DMS153 treated with DMSO at 0.1 percent for 48 hours (cell line): Measurements from ENCODE around the gene SLC43A3.
A peak's percentile ranks its signal among the peaks of the same experiment; 100 is the strongest.
"Not testable (repeated sequence)": the region's sequence is repeated elsewhere in the genome, so short reads cannot be mapped to it uniquely, and the experiment has no call there.

Experiments
- DNase-seq: peaks from one replicate; lab custom pipeline; 2025; ENCODE audit not compliant: unreplicated experiment; lab: John Stamatoyannopoulos, UW

The SLC43A3 gene

DNA sequence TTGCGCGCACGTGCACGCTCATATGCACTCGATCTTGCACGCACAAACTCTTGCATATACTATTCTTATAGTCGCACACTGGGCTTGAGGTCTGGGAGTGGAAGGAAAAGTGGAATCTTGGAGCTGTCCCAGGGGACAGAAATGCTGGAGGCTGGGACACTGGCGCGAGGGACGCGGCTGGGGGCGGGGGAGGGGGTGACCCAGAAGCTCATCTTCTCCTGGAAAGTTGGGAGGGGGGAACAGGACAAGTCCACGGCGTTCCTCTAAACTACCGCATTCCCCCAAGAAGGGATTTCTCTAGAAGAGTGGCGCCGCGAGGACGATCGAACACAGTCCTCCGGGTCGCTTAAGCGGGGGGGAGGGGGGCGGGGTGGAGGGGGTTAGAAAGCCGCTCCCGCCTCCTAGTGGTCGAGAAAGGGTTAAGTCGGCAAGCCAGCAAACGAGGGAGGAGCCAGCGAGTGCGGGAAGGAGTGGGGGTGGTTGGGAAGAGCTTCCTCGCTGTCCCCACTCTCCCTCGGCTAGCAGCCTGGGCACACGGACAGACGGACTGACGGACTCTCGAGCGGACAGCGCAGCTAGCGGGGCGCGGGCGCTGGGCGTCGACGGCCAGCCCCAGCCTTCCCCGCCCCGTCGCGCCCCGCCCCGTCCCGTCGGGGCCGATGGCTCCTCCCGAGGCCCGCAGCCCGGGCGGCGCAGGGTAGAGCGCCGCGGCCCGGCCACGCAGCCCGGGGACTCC, 33.3 kb upstream of the SLC43A3 start, which contains the start of gene RTN4RL2:
RTN4RL2 (plus strand) TSS at position 507 of the 736 bp plus-strand sequence. CDS start 338 bp downstream, outside the sequence.
- no peak for DNase-seq

DNA sequence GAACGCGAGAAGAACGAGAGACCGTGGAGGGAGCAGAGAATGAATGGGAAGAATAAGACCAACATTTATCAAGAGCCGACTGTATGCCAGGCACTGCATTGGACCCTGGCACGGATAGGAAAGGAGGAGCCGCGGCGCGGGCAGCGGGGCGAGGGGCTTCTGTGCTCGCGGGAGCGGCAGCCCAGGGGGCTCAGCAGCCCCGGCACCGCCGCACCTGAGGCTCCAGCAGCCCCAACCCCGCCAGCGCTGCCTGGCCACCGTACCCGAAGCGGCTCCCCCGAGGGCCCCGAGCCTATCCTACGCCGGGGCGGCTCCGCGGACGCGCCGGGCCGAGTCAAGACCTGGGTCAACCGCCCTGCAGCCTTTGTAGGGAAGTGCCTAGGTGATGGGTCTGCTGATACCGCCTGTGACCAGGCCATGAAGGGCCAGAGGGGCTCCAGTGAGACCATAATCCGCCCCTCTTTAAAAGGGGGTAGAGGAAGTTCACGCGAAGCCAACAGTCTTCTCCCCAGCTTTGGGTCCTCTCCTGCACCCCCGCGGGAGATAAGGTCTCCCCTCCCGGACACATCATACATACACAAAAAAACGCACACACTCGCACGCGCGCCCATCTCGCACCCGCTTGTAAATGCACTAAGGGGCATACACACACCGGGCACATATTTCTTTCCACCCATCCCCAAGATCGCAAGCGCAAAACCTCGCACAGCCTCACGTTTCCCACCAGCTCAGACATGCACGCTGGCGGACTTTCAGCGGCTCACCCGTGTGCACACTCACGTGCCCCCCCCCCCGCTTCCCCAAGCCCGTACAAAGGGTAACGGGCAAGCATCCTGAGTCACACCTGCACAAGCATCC, 32.5 kb upstream of the SLC43A3 start:
- DNase-seq: no peak

- DNase-seq: no peak
These were observed 31.7 kb upstream of the SLC43A3 start for GRCh38 chr11:57458410-57459163.

GRCh38 chr11:57458060-57458409, 31.1 kb upstream of the SLC43A3 start:
- DNase-seq: no peak

DNA sequence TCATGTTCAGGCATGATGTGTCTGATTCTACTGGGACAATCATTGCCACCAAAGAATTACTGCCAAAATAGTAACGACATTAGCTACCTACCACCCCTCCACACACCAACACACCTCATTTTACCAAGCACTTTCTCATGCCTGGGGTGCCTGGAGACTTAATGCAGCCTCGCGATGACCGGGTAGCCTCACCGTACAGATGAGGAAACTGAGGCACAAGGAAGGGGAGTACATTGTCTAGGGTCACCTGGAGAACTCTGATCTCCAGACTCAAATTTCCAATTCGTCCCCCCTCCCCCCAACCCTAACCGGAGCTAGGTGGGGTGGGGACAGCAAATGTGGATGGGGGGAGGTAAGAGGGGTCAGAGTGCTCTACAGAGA, 30.7 kb upstream of the SLC43A3 start:
- no peak for DNase-seq

GRCh38 chr11:57456960-57457642, 30.2 kb upstream of the SLC43A3 start:
- DNase-seq: peak; percentile 34

GRCh38 chr11:57453543-57454177, 26.7 kb upstream of the SLC43A3 start:
- no peak for DNase-seq

GRCh38 chr11:57446055-57446454, 19.1 kb upstream of the SLC43A3 start:
- DNase-seq: no peak

DNA sequence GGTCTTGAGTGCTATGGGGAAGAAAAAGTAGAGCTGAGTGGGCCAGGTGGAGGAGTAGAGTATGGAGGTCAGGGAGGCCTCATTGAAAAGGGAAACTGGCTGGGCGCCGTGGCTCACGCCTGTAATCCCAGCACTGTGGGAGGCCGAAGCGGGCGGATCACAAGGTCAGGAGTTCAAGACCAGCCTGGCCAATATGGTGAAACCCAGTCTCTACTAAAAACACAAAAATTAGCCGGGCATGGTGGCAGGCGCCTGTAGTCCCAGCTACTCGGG, 18.1 kb upstream of the SLC43A3 start:
- DNase-seq: not testable (repeated sequence)

GRCh38 chr11:57444362-57445121, 17.6 kb upstream of the SLC43A3 start:
- no peak for DNase-seq

DNA sequence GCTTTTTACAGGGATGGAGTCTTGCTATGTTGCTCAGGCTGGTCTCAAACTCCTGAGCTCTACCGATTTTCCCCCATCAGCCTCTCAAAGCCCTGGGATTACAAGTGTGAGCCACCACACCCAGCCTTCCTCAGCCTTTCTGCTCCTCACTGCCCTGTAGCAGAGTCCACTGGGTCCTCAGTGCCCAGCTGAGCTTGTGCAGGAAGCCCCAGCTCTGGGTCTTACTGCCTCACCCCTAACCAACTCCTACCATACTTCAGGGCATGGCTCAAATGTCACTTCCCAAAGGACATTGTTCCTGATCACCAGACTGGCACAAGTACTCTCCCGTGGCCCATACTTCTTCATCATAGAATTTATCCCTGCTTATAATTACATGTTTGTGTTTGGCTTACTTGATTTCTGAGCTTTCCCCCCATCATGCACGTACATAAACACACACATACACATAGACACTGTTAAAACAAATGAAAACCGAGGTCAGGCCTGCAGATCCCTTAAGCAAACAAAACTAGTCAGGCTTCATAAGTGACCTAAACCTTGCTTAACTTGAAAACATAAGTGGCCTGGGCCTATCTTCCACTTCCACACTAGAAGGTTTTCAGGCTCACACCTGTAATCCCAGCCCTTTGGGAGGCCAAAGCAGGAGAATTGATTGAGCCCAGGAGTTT, 14.0 kb upstream of the SLC43A3 start:
- DNase-seq: peak; percentile 39

- DNase-seq: no peak
These were observed 12.9 kb upstream of the SLC43A3 start for GRCh38 chr11:57439786-57440185.

GRCh38 chr11:57438345-57439285, 11.7 kb upstream of the SLC43A3 start:
- no peak for DNase-seq

GRCh38 chr11:57436031-57436430, 9.1 kb upstream of the SLC43A3 start:
- no peak for DNase-seq

DNA sequence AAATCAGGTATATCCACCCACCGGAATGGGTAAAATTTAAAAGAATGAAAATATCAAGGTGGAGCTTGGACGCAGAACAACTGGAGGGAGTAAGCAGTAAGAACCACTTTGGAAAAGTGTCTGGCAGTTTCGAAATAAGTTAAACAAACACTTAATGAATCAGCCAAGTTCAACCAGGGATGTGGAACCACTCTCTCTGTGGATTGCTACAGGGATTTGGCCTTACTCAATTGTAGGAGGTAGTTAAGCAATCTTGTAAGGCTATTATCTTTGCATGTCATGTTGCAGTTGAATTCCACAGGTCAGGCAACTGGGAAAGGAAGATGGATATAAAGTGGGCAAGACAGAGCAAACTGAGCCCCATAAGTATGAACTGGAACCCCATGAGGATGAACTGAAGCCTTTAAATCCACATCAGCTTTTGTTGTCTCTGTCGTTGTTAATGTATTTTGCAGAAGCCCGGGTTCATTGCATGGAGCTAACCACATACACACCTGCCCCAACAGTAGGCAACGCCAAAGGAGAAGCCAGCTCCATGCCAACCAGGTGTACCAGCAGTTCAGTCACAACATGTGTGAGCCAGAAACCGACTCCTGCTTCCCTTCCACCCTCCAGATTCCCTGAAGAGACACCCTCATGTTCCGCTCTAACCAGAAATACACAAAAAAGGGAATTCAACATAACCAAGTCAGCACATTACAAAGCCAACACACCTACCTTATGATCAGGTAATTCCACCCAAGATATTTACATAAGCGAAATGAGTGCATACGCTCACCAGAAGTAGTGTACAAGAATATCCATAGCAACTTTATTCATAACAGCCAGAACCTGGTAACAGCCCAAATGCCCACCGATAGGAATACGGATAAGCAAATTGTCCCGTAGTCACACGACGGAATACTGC, 8.0 kb upstream of the SLC43A3 start:
- DNase-seq: no peak

GRCh38 chr11:57432714-57433163, 5.8 kb upstream of the SLC43A3 start:
- DNase-seq: no peak

- no peak for DNase-seq
These were observed 5.2 kb upstream of the SLC43A3 start for GRCh38 chr11:57432149-57432561.
